ENCODE results near the gene VLDLR.

VLDLR gene

DNA sequence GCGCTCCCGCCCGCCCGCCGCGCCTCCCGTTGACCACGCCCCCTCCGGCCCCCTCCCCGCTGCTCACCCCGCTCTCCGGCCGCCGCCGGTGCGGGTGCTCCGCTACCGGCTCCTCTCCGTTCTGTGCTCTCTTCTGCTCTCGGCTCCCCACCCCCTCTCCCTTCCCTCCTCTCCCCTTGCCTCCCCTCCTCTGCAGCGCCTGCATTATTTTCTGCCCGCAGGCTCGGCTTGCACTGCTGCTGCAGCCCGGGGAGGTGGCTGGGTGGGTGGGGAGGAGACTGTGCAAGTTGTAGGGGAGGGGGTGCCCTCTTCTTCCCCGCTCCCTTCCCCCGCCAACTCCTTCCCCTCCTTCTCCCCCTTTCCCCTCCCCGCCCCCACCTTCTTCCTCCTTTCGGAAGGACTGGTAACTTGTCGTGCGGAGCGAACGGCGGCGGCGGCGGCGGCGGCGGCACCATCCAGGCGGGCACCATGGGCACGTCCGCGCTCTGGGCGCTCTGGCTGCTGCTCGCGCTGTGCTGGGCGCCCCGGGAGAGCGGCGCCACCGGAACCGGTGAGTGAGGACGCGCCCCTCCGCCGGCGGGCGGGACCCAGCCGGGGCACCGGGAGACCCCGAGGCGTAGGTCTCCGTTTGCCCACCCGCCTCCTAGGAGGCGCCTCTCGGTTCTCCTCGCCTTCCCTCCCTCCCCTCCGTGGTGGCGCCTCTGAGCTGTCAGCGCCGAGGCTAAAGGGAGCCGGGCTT is at the start of gene VLDLR:
Gene VLDLR, plus strand, starts transcription at position 66 of the 739 bp plus-strand sequence. Its CDS starts 403 bp downstream, at position 469.
- DNase-seq (ENCODE audit: low read depth, low spot score), result no peak

GRCh38 chr9:2574203-2574602 is 47.4 kb upstream of the VLDLR start:
- no peak for DNase-seq (ENCODE audit: low read depth, low spot score)

GRCh38 chr9:2576631-2577030 is 45.0 kb upstream of the VLDLR start:
- DNase-seq (ENCODE audit: low read depth, low spot score), result no peak

GRCh38 chr9:2583308-2584013 is 38.1 kb upstream of the VLDLR start:
- no peak for DNase-seq (ENCODE audit: low read depth, low spot score)

GRCh38 chr9:2591967-2592366 is 29.6 kb upstream of the VLDLR start:
- DNase-seq (ENCODE audit: low read depth, low spot score), result no peak

- no peak for DNase-seq (ENCODE audit: low read depth, low spot score)
Observed at GRCh38 chr9:2593744-2594143, 27.8 kb upstream of the VLDLR start.

DNA sequence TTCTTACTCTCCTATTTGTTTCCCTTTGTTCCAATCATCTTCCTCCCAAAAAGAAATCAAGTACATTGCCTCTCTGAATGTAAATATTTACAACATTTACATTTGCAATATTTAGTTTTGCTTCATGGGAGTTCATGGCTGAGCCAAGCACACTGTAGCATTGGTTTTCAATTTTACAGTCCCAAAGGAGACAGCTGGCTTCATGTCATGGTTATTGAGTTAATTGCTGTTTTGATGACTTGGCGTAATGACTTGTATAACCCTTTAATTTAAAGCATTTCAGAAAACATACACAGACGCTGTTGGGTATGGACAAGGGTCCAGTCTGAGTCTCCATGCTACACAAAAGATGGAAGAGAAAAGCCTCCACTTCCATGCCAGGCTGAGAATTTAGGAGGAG is 25.6 kb upstream of the VLDLR start:
- no peak for DNase-seq (ENCODE audit: low read depth, low spot score)

- no peak for DNase-seq (ENCODE audit: low read depth, low spot score)
Observed at GRCh38 chr9:2597483-2597882, 24.1 kb upstream of the VLDLR start.

GRCh38 chr9:2599896-2600295 is 21.7 kb upstream of the VLDLR start:
- DNase-seq (ENCODE audit: low read depth, low spot score), result no peak

DNA sequence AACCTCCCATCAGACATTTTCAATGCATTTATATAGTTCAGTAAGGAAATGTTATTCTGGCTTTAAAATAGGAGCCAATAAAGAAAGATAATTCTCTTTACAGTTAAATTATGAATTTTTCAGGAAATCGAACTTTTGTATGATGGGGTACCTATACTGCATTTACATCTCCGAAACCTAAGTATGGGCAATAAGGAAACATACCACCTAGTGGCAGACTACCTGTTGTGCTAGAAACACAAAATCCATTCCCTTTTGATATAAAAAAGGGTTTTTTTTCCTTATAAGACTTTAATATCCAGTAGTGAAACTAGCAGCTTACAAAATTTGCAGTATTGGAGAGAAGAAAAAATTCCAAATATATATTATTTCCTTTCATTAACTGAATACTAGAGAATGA is 21.3 kb upstream of the VLDLR start:
- DNase-seq (ENCODE audit: low read depth, low spot score), result no peak

DNA sequence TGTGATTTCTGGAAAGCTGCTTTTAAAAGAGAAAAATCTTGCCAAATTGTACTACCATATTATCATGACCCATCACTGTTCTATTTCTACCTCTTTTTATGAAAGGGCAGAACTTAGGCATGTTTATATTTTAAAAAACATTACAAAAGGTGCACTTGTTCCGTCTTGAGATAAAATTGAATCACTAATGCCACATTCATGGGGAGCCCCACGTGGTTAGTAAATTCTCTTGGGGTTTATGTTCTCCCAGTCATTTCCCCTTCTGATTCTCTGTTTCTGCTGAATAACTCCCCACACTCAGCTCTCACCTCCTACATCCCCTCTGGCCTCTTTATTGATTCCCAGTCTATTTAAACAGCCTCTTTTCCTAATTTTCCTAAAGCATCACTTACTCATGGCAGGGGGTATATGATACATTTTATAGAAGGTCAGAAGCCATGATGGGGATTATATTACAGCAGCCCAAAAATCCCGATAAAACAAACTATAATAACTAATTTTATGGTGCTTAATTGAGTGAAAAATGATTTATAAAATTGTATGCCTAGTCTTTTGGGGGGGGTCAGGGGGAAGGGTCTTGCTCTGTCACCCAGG is 19.7 kb upstream of the VLDLR start:
- DNase-seq (ENCODE audit: low read depth, low spot score), result no peak

GRCh38 chr9:2602704-2603116 is 18.9 kb upstream of the VLDLR start:
- no peak for DNase-seq (ENCODE audit: low read depth, low spot score)

DNA sequence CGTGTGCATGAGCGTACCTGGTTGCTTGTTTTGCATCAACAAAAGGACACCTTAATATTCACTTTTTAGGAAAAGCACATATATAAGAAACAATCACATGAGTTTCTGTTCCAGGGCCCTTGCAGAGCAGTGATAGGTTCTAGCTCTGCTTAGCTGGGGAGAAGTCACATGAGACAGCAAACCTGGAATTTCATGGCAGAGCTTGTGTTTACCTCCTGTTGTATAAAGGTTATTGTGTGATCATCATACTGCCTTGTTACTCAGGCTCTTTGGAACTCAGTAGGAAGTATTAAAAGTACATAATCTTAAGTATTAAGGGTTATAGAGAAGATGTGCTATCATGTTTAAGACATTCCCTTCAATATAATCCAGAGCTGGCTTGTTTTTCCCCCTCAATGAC is 18.0 kb upstream of the VLDLR start:
- DNase-seq (ENCODE audit: low read depth, low spot score), result no peak

- DNase-seq (ENCODE audit: low read depth, low spot score), result no peak
Observed at GRCh38 chr9:2605246-2605645, 16.3 kb upstream of the VLDLR start.

- no peak for DNase-seq (ENCODE audit: low read depth, low spot score)
Observed at GRCh38 chr9:2608276-2608675, 13.3 kb upstream of the VLDLR start.

DNA sequence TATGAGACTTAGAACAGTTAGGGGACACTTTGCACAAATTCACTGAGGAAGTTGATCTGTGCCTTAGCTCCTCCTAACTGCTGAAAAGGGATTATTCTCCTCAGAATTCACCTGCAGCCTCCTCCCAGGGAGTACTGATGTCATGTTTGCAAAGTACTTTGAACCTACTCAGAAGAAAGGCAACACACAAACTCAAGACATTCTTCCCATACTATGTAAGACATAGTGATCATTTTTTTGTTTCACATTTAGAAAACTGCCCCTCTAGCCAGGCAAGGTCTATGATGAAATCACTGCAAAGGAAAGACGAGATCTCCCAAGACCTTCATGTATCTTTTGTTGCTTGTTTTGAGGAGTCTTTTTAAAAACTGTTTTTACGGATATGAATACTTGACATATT is 10.6 kb upstream of the VLDLR start:
- no peak for DNase-seq (ENCODE audit: low read depth, low spot score)

- no peak for DNase-seq (ENCODE audit: low read depth, low spot score)
Observed at GRCh38 chr9:2611961-2612360, 9.6 kb upstream of the VLDLR start.

DNA sequence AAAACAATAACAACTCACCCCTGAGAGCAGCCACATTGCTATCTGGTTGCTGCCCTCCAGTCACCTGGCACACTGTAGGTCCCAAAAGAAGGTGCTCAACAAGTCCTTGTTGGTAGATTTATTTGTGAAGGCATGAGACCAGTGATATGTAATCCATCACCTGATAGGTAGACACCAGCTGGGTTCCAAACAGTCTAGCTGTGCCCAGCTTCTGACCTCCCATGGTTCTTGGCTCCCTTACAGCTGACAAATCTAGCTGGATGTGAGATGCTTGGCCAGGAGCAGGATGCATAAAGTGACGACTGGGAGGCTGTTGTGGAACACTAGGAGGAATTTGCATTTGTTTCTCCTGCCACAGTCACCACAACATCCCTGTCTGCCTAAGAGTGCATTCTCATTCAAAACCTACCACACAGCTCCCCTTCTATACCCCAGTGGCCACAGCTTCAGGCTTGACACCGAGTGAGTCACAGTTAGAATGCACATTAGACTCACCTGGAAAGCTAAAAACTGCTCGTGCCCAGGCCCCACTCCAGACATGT is 7.8 kb upstream of the VLDLR start:
- DNase-seq (ENCODE audit: low read depth, low spot score), result no peak

DNA sequence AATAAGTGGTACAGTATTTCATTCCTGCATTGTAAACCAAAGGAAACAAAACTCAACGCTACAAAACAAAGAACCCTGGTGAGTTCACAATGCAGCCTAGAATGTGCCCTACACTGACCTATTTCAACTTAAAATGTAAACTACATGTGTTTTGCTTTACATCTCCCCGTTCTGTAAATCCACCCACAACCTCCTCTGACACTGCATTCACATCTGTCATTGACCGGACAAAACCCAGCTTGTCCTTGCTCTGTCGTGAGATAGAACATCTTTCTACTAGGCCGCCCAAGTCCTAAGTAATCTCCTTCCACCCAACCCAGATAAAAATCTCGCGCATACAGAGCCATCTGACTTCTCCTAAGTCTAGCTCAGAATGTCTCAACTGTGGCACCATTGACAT is 6.1 kb upstream of the VLDLR start:
- no peak for DNase-seq (ENCODE audit: low read depth, low spot score)

DNA sequence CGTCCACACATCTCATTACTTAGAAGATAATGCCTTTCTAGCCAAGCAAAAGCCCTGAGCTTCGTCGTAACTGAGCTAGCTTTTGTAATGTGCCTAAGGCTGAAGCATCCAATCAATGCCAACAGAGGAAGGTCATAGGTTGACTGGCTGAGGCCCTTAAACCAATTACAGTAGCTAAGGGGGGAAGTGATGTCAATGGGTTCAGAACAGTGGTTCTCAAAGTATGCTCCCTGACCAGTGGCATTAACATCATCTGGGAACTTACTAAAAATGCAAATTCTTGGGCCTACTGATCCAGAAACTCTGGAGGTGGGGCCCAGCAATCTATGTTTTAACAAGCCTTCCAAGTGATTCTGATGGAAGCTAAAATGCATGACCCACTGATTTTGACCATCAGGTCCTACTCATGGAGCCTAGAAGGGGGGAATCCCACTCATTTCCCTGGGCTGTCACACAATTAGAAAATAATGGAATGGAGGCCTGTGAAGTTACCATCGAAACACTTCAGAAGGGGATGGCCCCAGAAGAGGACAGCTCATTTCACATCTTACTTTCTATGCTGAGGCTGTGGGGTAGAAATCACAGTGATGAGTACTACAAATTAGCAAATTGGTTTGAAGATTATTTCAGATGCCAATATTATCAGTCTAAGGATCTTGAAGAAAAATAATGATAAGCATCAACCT is 4.8 kb upstream of the VLDLR start:
- DNase-seq (ENCODE audit: low read depth, low spot score), result no peak

GRCh38 chr9:2618289-2618688 is 3.3 kb upstream of the VLDLR start:
- DNase-seq (ENCODE audit: low read depth, low spot score), result no peak
